ENCODE measurements around the gene YJEFN3.

- TF ChIP-seq POLR2A (IDR thresholded peaks at IDR 0.05) (no peak), CTCF (IDR thresholded peaks at IDR 0.05) (no peak), EP300 (IDR thresholded peaks at IDR 0.05) (no peak), POLR2AphosphoS5 (IDR thresholded peaks at IDR 0.05) (no peak)
Observed at GRCh38 chr19:19527371-19527656, 1.4 kb upstream of the YJEFN3 start.
